ENCODE measurements around the gene SLPI.

The SLPI gene

GRCh38 chr20:45254383-45255262 is at the start of gene SLPI:
SLPI (minus strand) TSS chr20:45254564; CDS start chr20:45254543, 21 bp downstream.
- no peak for DNase-seq

- no peak for DNase-seq
Measured at GRCh38 chr20:45303586-45304463, 49.5 kb upstream of the SLPI start.

GRCh38 chr20:45301824-45302271 is 47.5 kb upstream of the SLPI start:
- DNase-seq: no peak

GRCh38 chr20:45300961-45301360 is 46.6 kb upstream of the SLPI start:
- DNase-seq: no peak

- DNase-seq: no peak
Measured at GRCh38 chr20:45299786-45300185, 45.4 kb upstream of the SLPI start.

GRCh38 chr20:45297786-45298497 is 43.6 kb upstream of the SLPI start:
- no peak for DNase-seq

GRCh38 chr20:45294659-45295058 is 40.3 kb upstream of the SLPI start:
- no peak for DNase-seq

GRCh38 chr20:45294003-45294368 is 39.6 kb upstream of the SLPI start:
- no peak for DNase-seq

GRCh38 chr20:45293041-45294002 is 39.0 kb upstream of the SLPI start:
- DNase-seq: peak; percentile 56

- no peak for DNase-seq
Measured at GRCh38 chr20:45292343-45292742, 38.0 kb upstream of the SLPI start.

- no peak for DNase-seq
Measured at GRCh38 chr20:45291526-45291925, 37.2 kb upstream of the SLPI start.

- peak; percentile 74 for DNase-seq
Measured at GRCh38 chr20:45290677-45291355, 36.5 kb upstream of the SLPI start.

GRCh38 chr20:45289942-45290676 is 35.7 kb upstream of the SLPI start:
- no peak for DNase-seq

GRCh38 chr20:45288860-45289259 is 34.5 kb upstream of the SLPI start:
- no peak for DNase-seq

GRCh38 chr20:45288376-45288775 is 34.0 kb upstream of the SLPI start:
- no peak for DNase-seq

GRCh38 chr20:45283551-45284057 is 29.2 kb upstream of the SLPI start:
- no peak for DNase-seq

- DNase-seq: no peak
Measured at GRCh38 chr20:45282700-45283550, 28.6 kb upstream of the SLPI start.

- no peak for DNase-seq
Measured at GRCh38 chr20:45279992-45280391, 25.6 kb upstream of the SLPI start.

GRCh38 chr20:45275338-45275737 is 21.0 kb upstream of the SLPI start:
- DNase-seq: no peak
